Glutamatergic neuron (in vitro differentiated cells): Measurements from ENCODE around the gene GPR179. TPM values are rescaled to one million over a fixed set of nuclear protein-coding genes. Genes with fewer than 3 reads are reported as not detected.

Source experiments
- DNase-seq: peaks from one replicate; pipeline ENCODE4 v3.0.0; 2022
- H3K27ac Mint-ChIP-seq: one replicate; pipeline ENCODE4 v1.8.0; 2020; ENCODE audit warnings: mild to moderate bottlenecking, mixed read lengths, inconsistent platforms; ENCODE audit not compliant: unreplicated experiment
- H3K27me3 Mint-ChIP-seq: one replicate; pipeline ENCODE4 v1.8.0; 2020; ENCODE audit warnings: mild to moderate bottlenecking, moderate library complexity, mixed read lengths, inconsistent platforms; ENCODE audit not compliant: unreplicated experiment
- H3K36me3 Mint-ChIP-seq: one replicate; pipeline ENCODE4 v1.8.0; 2020; ENCODE audit warnings: mild to moderate bottlenecking, mixed read lengths, inconsistent platforms; ENCODE audit not compliant: unreplicated experiment
- H3K4me1 Mint-ChIP-seq: one replicate; pipeline ENCODE4 v1.8.0; 2020; ENCODE audit warnings: mild to moderate bottlenecking, low read depth, mixed read lengths, inconsistent platforms; ENCODE audit not compliant: unreplicated experiment
- H3K4me3 Mint-ChIP-seq: one replicate; pipeline ENCODE4 v1.8.0; 2020; ENCODE audit warnings: mild to moderate bottlenecking, mixed read lengths, inconsistent platforms; ENCODE audit not compliant: unreplicated experiment
- H3K9me3 Mint-ChIP-seq: one replicate; pipeline ENCODE4 v1.8.0; 2020; ENCODE audit warnings: mild to moderate bottlenecking, moderate library complexity, mixed read lengths, inconsistent platforms; ENCODE audit not compliant: unreplicated experiment
- CTCF ChIP-seq: fragments of 200-600 bp; sonication (generic); IDR thresholded peaks from one replicate; pipeline ENCODE4 v1.5.0; 2021; ENCODE audit not compliant: partially characterized antibody, unreplicated experiment
- total RNA-seq: library from RNA; stranded (reverse); fragmentation: NEBNext Ultra II Directional; extraction: Animal tissue kit (Norgen Biotek cat#: 25700); gene quantifications from one replicate; pipeline ENCODE4 v1.2.1, GENCODE V29; 2021; ENCODE audit not compliant: unreplicated experiment

The GPR179 gene
- total RNA-seq, 1 donor from 2014 or later: 0.07 TPM

- TF ChIP-seq CTCF: no peak
- Mint-ChIP-seq H3K27me3 (peaks cover 8% of the 10 kb centered on the region), H3K9me3 (peaks cover 4% of the 10 kb centered on the region), H3K27ac (no peak overlapping the region), H3K4me3 (no peak overlapping the region), H3K4me1 (peaks cover 3% of the 10 kb centered on the region), H3K36me3 (no peaks in the 10 kb centered on the region)
- DNase-seq: no peak
Measured at GRCh38 chr17:38336838-38337237, 6.9 kb downstream of the GPR179 start.

GRCh38 chr17:38334480-38335364 is 9.0 kb downstream of the GPR179 start:
- Mint-ChIP-seq H3K36me3 (no peaks in the 10 kb centered on the region), H3K27ac (no peak overlapping the region), H3K4me3 (no peak overlapping the region), H3K27me3 (peaks cover 10% of the 10 kb centered on the region), H3K9me3 (peaks cover 7% of the 10 kb centered on the region), H3K4me1 (peaks cover 5% of the 10 kb centered on the region)
- TF ChIP-seq CTCF: no peak
- no peak for DNase-seq

- Mint-ChIP-seq H3K36me3 (no peaks in the 10 kb centered on the region), H3K27ac (no peak overlapping the region), H3K4me1 (peaks cover 8% of the 10 kb centered on the region), H3K4me3 (no peak overlapping the region), H3K9me3 (peaks cover 7% of the 10 kb centered on the region), H3K27me3 (peaks cover 8% of the 10 kb centered on the region)
- peak; percentile 80 for DNase-seq
- peak; percentile 74 for TF ChIP-seq CTCF
Measured at GRCh38 chr17:38333635-38334295, 10.0 kb downstream of the GPR179 start.

GRCh38 chr17:38332735-38333134 is 11.0 kb downstream of the GPR179 start:
- Mint-ChIP-seq H3K4me1 (peaks cover 8% of the 10 kb centered on the region), H3K27ac (no peak overlapping the region)
- no peak for TF ChIP-seq CTCF

More at GRCh38 chr17:38332735-38333134, 11.0 kb downstream of the GPR179 start:
- Mint-ChIP-seq H3K9me3 (peaks cover 6% of the 10 kb centered on the region), H3K4me3 (no peak overlapping the region), H3K36me3 (no peaks in the 10 kb centered on the region), H3K27me3 (peaks cover 6% of the 10 kb centered on the region)
- no peak for DNase-seq
